HG03460 (cell line): ENCODE results near the gene FAM72C.
"Not testable (repeated sequence)": the region's sequence is repeated elsewhere in the genome, so short reads cannot be mapped to it uniquely, and the experiment has no call there.

ENCODE experiments used
- ATAC-seq: cut with Tn5 transposase; IDR thresholded peaks from one replicate; pipeline ENCODE4 v1.9.1; 2021; ENCODE audit not compliant: unreplicated experiment

Gene FAM72C

DNA sequence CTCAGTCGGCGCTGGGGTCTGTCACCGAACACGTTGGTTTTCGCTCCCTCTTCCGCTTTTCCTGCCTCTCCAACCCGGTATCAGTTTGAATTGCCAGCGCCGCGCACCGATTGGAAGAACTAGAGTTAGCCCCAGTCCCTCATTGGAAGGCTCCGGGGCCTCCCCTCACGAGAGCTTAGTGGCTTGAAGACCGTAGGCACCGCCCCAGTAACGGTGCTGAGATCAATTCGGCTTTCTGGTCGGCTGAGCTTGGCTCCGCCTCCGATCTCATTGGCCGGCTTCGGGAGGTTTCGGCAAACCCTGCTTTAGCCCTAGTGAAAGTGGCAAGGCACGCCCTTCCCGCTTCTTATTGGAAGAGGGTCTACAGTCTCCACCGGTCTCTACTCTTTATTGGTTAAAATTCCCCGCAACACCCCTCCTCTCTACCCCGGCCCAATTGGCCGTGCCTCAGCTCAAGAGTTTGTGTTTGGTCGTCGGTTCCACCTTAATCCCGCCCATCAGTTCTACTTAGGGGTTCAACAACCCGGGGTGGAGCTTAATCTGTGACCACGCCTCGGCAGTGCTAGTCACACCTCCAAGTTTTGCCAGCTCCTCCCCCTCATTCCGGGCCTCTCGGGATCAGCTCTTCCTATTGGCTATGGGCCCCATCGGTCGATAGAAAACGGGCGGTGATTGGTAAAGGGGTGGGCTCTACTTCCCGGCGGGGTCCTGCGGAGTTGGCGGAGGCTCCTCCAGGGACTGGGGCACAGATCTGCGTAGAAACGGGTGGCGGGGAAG lies at the start of gene FAM72C:
FAM72C (minus strand) TSS at position 63 of the 777 bp plus-strand sequence. CDS start 845 bp downstream, outside the sequence.
- peak; percentile 79 for ATAC-seq

DNA sequence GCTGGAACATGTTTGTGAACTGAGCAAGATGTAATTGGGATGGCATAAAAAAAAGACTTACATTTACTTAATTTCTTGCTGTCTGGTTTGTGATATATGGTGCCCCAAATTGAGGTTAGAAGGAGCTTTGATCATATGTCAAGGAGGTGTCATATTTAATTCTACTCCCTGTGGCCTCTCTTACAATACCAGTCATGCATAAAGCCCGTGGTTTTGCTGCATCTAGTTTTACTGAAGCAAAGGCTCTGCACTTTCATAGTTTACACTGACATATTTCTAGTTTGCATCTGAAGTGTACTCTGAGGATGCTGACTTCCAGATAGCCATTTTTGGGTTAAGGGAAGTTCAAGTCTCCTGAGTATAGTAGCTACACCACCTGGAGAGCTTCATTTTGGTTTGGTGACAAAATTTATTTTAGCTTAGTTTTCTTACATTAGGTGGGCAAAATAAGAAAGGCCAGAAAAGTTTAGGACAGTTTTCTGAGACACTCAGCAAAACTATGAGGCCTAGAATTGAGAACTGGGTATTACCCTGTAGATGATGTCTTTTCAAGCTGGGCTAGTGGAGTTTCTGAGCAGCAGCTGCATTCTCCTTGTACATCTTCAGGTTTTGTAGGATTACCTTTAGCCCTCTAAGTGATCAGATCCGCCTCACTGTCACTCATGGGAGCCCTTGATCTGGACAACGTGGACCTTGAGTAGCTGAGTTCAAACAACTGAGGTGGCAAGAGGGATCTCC lies 48.4 kb upstream of the FAM72C start:
- ATAC-seq = not testable (repeated sequence)

DNA sequence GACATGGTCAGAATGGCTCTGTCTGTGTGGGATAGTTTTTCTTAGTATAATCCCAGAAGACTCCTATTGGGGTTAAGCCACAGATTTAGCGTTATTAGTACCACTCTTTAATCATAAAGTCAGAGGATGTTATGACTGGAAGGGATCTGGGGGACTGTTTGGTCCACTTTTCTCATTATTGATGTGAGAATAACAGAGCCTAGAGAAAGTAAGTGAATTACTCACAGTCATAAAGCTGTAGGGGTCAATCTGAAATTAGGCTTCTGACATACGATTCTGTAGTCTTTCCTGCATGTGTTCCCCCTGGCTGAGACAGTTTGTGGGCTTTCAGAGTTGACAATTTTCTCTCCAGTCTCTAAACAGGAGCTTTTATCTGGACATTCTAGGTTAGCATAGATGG lies 47.3 kb upstream of the FAM72C start:
- ATAC-seq = not testable (repeated sequence)

DNA sequence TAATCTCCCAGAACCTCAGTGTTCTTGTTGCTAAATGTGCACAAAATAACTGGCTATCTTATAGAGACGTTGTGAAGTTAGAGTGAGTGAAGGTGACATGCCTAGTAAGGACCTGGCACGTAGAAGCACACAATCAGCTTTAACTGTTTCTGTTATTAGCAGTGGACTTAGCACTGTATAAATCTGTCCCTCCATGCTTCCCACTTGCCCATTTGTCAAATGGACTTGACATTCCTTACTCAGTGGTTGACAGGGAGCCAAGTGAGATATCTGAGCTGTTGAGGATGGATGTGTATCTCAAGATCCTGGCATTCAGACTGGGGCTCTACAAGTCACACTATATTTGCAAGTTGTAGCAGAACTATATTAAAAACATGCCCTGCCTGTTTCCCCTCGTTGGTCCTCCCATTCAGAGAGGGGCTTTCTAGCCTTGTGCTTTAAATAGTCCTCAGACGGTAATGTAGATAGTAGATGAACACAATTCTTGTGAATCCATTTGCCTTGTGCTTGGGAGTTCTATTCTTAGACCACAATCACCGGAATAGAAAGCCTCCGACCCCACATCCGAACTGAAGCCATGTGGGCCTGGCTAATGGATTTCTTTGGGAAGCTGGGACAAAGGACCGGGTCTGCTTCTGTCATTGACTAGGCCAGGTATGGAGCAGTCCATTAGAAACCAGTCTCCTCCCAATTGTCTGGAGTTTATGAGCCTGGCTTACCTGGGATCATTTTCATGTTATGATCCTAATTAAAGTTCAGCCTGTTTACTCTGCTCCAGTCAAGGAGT lies 43.6 kb upstream of the FAM72C start:
- not testable (repeated sequence) for ATAC-seq

DNA sequence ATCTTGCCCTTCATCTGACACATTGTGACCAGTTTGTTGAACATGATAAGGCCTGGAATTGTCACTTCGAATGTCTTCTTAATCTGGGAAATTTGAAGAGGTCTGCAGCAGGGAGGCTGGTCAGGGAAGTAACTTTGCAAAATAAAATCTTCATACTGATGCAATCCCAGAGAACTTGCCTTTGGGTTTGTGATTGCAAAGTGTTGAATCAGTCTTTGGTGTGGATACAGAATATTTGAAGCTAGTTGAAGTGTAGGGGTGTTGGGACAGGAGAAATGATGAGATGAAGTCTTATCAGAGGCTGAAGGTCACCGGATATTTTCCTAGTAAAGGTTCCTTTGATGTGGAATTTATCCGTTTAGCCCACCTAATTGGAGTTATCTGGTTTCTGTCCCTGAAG lies 42.7 kb upstream of the FAM72C start:
- ATAC-seq = not testable (repeated sequence)

DNA sequence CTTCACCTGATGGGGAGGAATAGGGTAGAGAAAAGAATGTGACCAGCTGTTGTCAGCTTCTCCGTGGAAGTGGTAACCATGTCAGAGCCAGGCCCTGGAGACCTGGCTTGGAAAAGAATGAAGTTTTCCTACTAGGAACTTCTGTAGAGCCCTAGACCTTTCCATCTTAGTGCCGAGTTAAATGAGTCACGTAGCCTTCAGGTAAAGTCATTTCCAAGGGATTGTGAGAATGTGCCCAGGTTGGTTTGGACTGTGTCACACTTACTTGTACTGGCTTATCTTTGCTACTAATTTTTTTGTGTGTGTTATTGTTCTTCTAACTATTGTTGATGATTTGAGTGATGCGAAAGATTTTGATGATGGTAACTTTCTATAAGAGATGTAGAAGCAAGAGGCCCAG lies 42.3 kb upstream of the FAM72C start:
- ATAC-seq = not testable (repeated sequence)

DNA sequence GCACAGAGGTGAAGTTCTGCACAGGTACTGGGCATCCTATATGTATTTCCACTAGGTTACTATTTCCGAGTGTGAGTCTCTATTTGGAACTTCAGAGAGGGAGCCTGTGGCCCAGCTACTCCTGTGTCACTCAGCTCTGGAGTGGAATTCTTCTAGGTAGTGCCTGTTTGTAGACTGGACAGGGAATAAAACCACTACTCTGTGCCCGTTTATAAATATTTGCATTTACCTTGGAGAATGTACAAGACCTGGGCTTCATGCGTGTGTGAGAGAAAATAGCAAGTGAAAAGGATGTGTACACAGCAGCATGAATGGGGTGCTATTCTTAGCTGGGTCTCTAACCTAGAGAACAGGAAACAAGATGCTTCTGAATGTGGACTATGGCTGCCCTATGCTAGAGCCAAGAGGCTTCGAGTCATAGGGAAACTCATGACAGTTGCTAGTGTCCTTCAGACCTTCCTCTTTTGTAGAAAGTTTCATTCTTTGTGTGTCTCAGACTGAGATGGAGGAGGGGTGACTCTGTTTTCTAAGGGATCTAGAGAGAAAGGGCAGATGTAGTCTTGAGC lies 40.5 kb upstream of the FAM72C start:
- ATAC-seq = peak; percentile 98

DNA sequence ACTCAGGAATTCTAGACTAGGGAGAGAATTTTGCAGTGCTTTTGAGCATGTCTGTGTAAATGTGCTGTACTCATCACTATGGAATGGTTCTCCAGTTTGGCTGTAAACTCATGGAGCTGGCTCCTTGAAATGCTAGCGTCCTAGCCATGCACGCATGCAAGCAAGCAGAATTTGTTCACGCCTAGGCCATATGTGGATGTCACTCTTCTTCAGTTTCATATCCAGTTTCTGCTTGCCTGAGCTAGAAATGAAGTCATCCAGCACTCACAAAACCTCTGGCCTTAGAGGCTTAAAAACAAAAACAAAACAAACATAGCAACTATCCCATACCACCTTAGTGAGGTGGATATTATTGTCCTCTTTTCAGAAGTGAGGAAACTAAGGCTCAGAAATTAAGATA lies 37.6 kb upstream of the FAM72C start:
- ATAC-seq = not testable (repeated sequence)

DNA sequence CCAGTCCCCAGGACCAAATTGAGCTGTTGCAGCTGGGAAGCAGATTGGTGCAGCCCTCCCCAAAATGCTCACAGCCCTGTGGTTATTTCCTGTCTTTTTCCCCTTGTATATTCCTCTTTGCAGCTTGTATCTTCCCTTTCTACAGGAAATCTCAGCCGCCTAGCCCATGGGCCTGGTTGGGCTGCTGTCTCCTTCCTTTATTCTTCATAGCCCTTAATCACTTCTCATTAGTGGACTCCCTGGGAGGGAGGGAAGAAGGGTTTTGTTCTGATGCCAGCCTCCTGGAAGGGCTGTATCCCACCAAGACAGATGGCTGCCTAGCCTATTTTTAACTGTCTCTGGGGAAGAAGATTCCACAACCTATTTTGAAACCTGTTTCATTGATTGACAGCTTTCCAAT lies 32.5 kb upstream of the FAM72C start:
- ATAC-seq = not testable (repeated sequence)

DNA sequence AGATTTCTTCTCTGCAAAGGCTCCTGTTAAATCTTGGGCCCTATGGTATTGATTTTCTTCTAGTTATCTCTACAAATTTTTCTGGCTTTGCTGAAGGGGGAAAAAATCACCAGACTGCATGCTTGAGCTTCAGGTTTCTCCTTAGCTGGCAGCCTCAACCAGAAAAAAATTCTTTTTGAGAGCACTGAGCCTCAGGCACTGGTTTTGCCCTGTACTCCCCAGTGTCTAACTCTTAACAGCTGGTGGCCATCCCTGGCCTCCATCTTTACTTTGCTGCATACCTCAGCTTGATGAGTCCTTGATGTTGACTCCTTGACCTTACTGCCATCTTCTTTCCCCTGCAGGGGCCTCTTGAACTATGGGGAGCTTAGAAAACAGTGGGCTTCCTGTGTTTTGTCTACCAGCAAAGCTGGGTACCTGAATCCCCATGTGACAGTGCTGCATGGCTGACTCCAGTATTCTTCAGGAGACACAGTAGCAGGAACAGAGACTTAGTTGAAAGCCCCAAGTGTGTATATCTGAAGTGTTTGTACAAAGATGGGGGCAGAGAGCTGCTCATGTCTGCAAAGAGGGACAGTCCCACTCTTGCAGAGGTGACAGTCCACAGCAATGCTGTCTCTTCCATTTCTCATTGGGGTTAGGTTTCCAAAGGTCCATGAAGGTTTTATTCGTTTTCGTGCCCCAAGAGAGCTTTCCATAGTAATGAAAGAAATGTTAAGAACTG lies 31.7 kb upstream of the FAM72C start:
- not testable (repeated sequence) for ATAC-seq

DNA sequence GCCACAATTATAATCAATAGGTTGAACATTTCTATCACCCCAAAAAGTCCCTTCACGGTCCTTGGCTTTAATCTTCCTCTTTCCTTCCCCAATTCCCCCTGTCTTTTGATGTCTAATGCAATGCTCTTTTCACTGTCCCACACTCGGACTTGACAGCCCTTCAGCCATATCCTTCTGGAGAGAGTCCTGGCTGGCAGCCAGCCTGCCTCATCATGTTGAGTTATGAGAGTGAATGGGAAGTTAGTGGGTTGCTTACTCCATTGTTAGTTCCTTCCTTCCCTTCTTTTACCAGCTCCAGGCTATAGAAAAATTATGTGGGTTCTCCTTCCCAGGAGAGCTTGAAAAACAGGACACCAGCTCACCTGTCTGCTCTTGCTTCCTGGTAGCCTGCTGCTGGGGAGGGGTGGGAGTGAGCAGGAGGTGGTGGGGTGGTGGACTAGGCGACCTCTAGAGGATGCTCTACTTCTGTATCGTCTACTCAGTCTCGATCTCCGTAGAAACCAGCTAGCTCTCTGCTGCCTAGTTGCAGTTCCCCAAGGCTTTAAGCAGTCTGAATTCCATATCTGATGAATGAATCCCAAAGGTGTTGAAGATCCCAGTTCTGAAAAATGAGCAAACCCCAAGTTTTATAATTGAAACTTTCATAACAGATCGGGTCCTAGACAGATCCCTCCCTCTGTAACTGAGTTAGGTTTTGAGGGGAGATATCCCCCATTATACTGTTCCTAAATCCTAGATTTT lies 30.5 kb upstream of the FAM72C start:
- not testable (repeated sequence) for ATAC-seq

DNA sequence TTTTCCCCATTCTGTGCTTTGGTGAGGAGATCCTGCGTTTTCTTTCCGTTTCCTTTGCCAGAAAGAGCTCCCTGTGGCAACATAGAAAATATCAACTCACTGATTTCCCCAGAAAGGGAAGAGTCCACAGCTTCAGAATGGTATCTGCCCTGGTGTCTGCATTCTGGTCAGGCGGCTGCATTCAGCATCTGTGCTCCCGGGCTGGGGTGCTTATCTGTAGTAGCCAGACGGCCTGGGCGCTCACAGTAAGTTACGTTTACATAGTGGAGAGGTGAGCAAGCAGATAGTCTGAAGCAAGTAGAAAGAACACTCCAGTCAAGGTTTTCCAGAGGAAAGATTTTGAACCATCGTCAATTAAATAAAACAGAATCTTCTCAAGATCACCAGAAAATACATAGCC lies 29.3 kb upstream of the FAM72C start:
- not testable (repeated sequence) for ATAC-seq

DNA sequence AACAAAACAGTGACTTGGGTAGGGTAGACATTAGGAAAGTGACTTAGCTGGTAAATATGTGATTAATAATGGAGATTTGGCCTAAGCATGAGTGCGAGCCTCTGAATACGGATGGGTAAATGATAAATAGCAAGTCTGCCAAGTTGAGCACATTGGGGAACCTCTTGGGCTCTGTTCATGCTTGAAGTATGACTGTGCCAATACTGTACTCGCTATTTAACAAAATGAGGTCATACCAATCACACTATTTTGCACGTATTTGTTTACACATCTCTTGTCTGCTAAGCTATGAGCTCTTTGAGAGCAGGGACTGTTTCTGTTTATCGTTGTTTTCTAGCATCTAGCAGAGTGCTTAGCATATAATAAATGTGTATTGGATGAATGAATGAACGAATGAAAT lies 24.2 kb upstream of the FAM72C start:
- not testable (repeated sequence) for ATAC-seq

DNA sequence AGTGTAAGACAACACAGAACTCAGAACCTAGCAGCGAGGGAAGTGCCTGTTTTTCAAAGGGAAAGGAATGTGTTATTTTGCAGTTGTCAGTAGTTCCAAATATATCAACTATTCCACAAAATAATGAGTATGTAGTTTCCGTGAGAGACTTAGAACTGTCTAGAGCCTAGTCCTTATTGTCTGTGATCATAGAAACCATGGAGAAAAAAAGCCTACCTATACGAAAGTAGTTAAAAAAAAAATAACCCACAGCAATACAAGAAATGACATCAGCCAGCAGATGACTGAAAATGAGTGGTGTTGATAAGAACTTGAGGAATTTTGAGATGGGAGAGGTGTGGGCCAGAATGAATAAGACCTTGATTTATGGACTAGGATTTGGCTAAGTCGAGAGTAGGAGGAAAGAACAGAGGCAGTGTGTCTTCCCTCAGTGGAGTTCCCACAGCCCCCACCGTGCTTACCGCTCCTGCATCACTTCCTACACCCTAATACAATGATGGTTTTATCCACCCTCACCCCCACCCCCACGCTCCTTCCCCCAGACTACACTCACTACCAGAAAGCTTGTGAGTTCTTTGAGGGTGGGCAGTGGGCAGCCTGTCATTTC lies 21.6 kb upstream of the FAM72C start:
- ATAC-seq = not testable (repeated sequence)

DNA sequence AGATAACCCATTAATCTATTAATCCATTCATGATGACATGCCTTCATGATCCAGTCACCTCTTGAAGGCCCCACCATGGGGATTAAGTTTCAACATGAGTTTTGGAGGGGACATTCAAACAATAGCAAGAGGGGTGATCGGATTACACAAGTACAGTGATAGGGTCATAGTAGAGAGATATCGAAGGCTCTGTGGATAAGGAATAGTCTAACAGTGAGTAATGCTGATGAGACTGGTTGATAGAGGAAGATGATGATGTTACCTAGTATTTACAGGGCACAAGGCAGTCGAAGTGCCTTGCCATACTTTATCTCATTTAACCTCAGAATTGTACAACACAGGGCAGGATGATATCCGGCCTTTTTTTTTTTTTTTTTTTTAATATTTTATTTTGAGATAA lies 18.9 kb upstream of the FAM72C start:
- not testable (repeated sequence) for ATAC-seq

DNA sequence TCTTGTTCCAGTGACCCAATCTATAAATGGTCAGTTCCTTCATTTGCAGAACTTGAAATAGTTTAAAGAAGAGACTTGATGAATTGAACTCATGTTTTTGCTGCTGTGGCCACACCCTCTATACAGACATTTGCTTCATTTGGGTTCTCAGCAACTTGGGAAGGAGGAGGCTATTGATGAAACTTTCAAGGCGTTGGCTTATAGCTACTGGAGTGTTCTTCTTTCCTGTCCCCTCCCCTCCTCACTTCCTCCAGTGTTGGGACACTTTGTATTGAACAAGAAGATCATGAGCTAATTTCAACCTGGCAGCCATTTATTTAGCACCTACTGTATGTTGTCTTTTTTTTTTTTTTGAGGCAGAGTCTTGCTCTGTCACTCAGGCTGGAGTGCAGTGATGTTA lies 17.9 kb upstream of the FAM72C start:
- ATAC-seq = not testable (repeated sequence)

DNA sequence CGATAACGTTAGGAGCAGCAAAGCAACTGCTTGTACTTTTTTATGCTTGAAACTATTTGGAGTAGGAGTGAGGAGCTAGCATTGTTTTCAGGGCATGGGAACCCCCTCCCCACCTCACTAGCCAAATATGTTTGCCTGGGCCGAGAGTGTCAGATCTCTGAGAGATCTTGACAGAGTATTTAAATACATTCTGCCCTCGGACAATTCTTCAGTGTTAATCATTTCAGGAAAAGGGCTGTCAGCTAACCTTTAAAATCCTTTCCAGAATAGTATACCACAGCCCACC lies 17.6 kb upstream of the FAM72C start:
- not testable (repeated sequence) for ATAC-seq

DNA sequence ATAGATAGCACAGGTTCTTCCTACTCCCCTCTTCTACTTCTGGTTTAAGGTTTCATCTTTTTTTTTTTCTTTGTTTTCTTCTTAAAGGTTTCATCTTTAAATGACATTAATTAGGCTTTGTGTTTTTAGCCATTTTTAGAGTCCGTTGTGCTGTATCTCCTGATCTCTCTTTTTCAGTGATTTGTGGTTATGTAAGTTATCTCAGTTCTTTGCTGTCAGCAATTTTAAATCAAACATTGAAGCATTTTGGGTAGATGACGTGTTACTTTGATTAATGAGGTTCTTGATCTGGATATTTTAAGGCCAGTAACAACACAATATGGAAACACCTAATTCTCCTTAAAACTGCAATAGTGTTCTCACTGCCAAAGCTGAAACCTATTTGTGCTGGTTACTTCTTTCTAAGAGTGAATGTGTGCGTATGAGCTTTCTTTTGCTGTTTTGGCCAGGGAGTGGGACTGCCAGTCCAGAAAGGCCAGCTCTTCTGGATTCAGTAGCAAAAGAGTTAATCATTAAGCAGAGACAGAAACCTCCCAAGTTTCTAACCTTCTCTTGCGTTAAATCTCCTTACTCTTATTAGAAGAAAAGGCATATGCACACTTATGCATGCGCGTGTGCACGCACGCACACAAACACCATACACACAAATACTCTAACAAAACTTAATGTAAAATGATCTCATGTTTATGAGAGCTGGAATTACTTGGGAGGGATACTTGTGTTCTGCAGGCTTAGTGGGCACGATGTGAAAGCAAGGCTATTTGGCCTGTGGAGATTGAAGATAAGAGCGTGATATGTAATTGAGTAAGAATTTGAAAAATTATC lies 17.0 kb upstream of the FAM72C start:
- ATAC-seq = not testable (repeated sequence)

DNA sequence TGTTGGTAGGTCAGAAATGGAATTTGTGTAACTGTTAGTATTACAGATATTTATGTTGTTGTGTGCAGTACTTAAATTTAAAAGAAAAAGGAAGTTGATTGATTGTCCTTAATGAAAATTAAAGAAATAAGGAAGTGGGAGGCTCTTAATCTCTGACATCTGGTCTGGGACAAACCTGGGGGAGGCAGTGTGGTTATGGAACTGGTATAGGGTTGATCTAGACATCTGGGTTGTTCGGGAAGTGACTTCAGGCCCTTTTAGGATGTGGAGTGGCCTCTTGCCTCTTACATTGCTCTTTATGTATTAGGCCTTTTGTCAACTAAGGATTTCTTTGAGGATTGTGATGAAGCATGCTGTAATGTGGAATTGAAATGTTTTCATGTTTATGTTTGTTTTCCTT lies 16.1 kb upstream of the FAM72C start:
- ATAC-seq = not testable (repeated sequence)
